HepG2 (cell line): ENCODE results near the gene SRP68. TPM values are rescaled to one million over a fixed set of nuclear protein-coding genes. Genes with fewer than 3 reads are reported as not detected.

Experiments
- CEBPB ChIP-seq: IDR thresholded peaks from 2 replicates; pipeline ENCODE4 v1.6.1; 2011; ENCODE audit warnings: low read depth, low read length, improper control_type of control experiment, borderline replicate concordance
- DNMT1 ChIP-seq: sonication (generic); formaldehyde crosslinking; IDR thresholded peaks from 2 replicates; pipeline ENCODE4 v1.5.1; 2020; ENCODE audit warnings: mild to moderate bottlenecking, missing genetic modification reagents
- KDM1A ChIP-seq: IDR thresholded peaks from 2 replicates; pipeline ENCODE4 v1.6.1; 2016; ENCODE audit warnings: missing compliant biosample characterization
- MIER3 ChIP-seq: IDR thresholded peaks from 2 replicates; pipeline ENCODE4 v1.6.1; 2016; ENCODE audit warnings: missing compliant biosample characterization, borderline replicate concordance
- NCOR1 ChIP-seq: fragments of 200-600 bp; sonication (generic); IDR thresholded peaks from 2 replicates; pipeline ENCODE4 v1.7.0; 2017; ENCODE audit warnings: antibody characterized with exemption, low read length, borderline replicate concordance
- NONO ChIP-seq, 2 experiments: fragments of 450-650 bp in 1 of 2; sonication (generic) in 1 of 2; formaldehyde crosslinking in 1 of 2; IDR thresholded peaks in 1 of 2; conservative IDR thresholded peaks in 1 of 2; 2 replicates each; pipeline versions ENCODE4 v1.6.1 to v1.8.0; 2017 to 2022; ENCODE audit warnings: mild to moderate bottlenecking in 1 of 2, missing genetic modification reagents in 1 of 2, moderate library complexity in 1 of 2
- SAFB2 ChIP-seq: sonication (generic); formaldehyde crosslinking; IDR thresholded peaks from 2 replicates; pipeline ENCODE4 v1.5.1; 2020; ENCODE audit warnings: missing genetic modification reagents, low read depth, mild to moderate bottlenecking, borderline replicate concordance
- TEAD2 ChIP-seq: sonication (generic); formaldehyde crosslinking; IDR thresholded peaks from 2 replicates; pipeline ENCODE4 v1.9.0; 2021; ENCODE audit warnings: missing genetic modification reagents
- ZBTB38 ChIP-seq: sonication (generic); formaldehyde crosslinking; IDR thresholded peaks from 2 replicates; pipeline ENCODE4 v1.5.1; 2020; ENCODE audit warnings: mild to moderate bottlenecking, missing genetic modification reagents
- ZNF737 ChIP-seq: sonication (generic); formaldehyde crosslinking; IDR thresholded peaks from 2 replicates; pipeline ENCODE4 v1.5.0; 2020; ENCODE audit warnings: missing genetic modification reagents, mild to moderate bottlenecking, borderline replicate concordance
- polyA plus RNA-seq, 8 experiments: library from polyadenylated mRNA; depleted of rRNA in 3 of 8; stranded (reverse) in 7 of 8; unstranded in 1 of 8; fragments of >200 nt; fragmentation: Illumina TruSeq in 4 of 8; extraction: Trizol in 4 of 8; gene quantifications; 2 replicates each; pipeline versions ENCODE4 v1.2.1 to v1.2.3, GENCODE V29; 2011 to 2016; ENCODE audit warnings: low read depth in 4 of 8, missing spikeins in 1 of 8, mixed read lengths in 1 of 8; ENCODE audit not compliant: insufficient read depth in 1 of 8
- total RNA-seq, 5 experiments: library from RNA; depleted of rRNA; stranded (reverse); fragments of >200 nt; fragmentation: Illumina TruSeq; extraction: Trizol; gene quantifications; 2 replicates each; pipeline ENCODE4 v1.2.3, GENCODE V29; 2016; ENCODE audit warnings: low read depth in 1 of 5
- TF ChIP-seq, protein P1 (sequence below): sonication (generic); formaldehyde crosslinking; IDR thresholded peaks from 2 replicates; pipeline ENCODE4 v1.5.1; 2020; ENCODE audit warnings: mild to moderate bottlenecking, missing genetic modification reagents, moderate library complexity
- TF ChIP-seq, protein P2 (sequence below): sonication (generic); formaldehyde crosslinking; IDR thresholded peaks from 2 replicates; pipeline ENCODE4 v1.5.1; 2020; ENCODE audit warnings: mild to moderate bottlenecking, missing genetic modification reagents, borderline replicate concordance
- TF ChIP-seq, protein P3 (sequence below): IDR thresholded peaks from 2 replicates; pipeline ENCODE4 v1.6.1; 2016; ENCODE audit warnings: missing compliant biosample characterization, missing genetic modification reagents, borderline replicate concordance
- TF ChIP-seq, protein P4 (sequence below): sonication (generic); formaldehyde crosslinking; IDR thresholded peaks from 2 replicates; pipeline ENCODE4 v1.8.1; 2023; ENCODE audit warnings: mild to moderate bottlenecking, missing genetic modification reagents
- TF ChIP-seq, protein P5 (sequence below): sonication (generic); formaldehyde crosslinking; IDR thresholded peaks from 2 replicates; pipeline ENCODE4 v1.4.0; 2020; ENCODE audit warnings: low read depth, mild to moderate bottlenecking, missing genetic modification reagents
- TF ChIP-seq, protein P6 (sequence below): IDR thresholded peaks from 2 replicates; pipeline ENCODE4 v1.6.1; 2016; ENCODE audit warnings: control low read depth

The SRP68 gene
- total and polyA plus RNA-seq, 2 of the 13 experiments (the other 11 are each of a cell fraction or from before 2014, with no cell fraction given), result 39.8 to 74.3 TPM

DNA sequence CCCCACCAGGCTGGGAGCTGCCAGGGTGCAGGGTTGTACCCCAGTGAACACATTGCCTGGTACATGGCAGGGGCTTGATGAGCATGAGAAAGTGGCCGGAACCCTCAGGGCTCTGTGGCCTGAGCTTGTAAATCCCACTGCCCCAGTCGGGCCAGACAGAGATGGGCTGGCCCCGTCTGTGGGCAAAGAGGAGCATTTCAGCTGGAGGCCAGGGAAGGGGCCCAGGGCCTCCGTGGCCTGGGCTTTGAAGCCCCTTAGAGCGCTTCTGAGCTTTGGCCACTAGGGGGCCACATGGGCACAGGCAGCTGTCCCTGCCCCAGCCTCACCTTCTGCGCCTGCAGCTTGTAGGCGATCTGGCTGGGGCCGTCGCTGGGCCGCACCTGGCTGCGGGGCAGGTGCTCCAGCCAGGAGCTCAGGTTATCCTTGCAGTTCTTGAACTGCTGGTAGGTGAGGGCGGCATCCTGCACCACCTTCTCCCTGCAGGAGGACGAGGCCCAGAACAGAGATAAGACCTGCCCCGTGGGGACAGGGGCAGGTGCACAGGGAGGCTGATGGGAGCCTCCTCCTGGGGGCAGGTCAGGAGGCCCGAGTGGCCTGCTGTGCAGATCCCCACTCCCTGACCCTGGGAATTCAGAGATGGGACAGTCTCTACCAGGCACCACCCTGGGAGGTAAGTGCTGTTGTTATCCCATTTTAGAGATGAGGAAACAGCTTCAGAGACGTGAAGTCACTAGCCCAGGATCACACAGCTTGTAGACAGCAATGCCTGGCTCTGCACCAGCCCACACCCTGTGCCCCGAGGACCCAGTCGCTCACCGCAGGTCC is 58.0 kb downstream of the SRP68 start (continued):
- TF ChIP-seq, protein P1, sequence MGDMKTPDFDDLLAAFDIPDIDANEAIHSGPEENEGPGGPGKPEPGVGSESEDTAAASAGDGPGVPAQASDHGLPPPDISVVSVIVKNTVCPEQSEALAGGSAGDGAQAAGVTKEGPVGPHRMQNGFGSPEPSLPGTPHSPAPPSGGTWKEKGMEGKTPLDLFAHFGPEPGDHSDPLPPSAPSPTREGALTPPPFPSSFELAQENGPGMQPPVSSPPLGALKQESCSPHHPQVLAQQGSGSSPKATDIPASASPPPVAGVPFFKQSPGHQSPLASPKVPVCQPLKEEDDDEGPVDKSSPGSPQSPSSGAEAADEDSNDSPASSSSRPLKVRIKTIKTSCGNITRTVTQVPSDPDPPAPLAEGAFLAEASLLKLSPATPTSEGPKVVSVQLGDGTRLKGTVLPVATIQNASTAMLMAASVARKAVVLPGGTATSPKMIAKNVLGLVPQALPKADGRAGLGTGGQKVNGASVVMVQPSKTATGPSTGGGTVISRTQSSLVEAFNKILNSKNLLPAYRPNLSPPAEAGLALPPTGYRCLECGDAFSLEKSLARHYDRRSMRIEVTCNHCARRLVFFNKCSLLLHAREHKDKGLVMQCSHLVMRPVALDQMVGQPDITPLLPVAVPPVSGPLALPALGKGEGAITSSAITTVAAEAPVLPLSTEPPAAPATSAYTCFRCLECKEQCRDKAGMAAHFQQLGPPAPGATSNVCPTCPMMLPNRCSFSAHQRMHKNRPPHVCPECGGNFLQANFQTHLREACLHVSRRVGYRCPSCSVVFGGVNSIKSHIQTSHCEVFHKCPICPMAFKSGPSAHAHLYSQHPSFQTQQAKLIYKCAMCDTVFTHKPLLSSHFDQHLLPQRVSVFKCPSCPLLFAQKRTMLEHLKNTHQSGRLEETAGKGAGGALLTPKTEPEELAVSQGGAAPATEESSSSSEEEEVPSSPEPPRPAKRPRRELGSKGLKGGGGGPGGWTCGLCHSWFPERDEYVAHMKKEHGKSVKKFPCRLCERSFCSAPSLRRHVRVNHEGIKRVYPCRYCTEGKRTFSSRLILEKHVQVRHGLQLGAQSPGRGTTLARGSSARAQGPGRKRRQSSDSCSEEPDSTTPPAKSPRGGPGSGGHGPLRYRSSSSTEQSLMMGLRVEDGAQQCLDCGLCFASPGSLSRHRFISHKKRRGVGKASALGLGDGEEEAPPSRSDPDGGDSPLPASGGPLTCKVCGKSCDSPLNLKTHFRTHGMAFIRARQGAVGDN (CRISPR knock-in tag), result peak; percentile 68
- TF ChIP-seq, protein P2, sequence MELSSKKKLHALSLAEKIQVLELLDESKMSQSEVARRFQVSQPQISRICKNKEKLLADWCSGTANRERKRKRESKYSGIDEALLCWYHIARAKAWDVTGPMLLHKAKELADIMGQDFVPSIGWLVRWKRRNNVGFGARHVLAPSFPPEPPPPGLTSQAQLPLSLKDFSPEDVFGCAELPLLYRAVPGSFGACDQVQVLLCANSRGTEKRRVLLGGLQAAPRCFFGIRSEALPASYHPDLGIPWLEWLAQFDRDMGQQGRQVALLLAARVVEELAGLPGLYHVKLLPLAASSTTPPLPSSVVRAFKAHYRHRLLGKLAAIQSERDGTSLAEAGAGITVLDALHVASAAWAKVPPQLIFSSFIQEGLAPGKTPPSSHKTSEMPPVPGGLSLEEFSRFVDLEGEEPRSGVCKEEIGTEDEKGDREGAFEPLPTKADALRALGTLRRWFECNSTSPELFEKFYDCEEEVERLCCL (CRISPR knock-in tag), result no peak
- TF ChIP-seq, protein P3, sequence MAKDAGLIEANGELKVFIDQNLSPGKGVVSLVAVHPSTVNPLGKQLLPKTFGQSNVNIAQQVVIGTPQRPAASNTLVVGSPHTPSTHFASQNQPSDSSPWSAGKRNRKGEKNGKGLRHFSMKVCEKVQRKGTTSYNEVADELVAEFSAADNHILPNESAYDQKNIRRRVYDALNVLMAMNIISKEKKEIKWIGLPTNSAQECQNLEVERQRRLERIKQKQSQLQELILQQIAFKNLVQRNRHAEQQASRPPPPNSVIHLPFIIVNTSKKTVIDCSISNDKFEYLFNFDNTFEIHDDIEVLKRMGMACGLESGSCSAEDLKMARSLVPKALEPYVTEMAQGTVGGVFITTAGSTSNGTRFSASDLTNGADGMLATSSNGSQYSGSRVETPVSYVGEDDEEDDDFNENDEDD (CRISPR knock-in tag), result no peak
- 0 out of 2 replicates have a peak, but pooled peaks have one; percentile 16 for TF ChIP-seq ZNF737 (CRISPR knock-in tag)
- TF ChIP-seq CEBPB, result no peak
- peak; percentile 16; the same call in 1 of the 2 replicates for TF ChIP-seq DNMT1 (CRISPR knock-in tag)
- peak; percentile 54; the same call in 1 of the 2 replicates for TF ChIP-seq MIER3 (CRISPR knock-in tag)
- TF ChIP-seq NONO (IDR thresholded peaks at IDR 0.05), result no peak
- TF ChIP-seq NONO (CRISPR knock-in tag; conservative IDR thresholded peaks at IDR 0.05), result peak; percentile 74; the same call in 1 of the 2 replicates
- no peak for TF ChIP-seq NCOR1
- no peak for TF ChIP-seq KDM1A (CRISPR knock-in tag)
- TF ChIP-seq, protein P4, sequence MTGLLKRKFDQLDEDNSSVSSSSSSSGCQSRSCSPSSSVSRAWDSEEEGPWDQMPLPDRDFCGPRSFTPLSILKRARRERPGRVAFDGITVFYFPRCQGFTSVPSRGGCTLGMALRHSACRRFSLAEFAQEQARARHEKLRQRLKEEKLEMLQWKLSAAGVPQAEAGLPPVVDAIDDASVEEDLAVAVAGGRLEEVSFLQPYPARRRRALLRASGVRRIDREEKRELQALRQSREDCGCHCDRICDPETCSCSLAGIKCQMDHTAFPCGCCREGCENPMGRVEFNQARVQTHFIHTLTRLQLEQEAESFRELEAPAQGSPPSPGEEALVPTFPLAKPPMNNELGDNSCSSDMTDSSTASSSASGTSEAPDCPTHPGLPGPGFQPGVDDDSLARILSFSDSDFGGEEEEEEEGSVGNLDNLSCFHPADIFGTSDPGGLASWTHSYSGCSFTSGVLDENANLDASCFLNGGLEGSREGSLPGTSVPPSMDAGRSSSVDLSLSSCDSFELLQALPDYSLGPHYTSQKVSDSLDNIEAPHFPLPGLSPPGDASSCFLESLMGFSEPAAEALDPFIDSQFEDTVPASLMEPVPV (CRISPR knock-in tag), result peak; percentile 42; the same call in 1 of the 2 replicates
- TF ChIP-seq SAFB2 (CRISPR knock-in tag), result 0 out of 2 replicates have a peak, but pooled peaks have one; percentile 33
- TF ChIP-seq, protein P5, sequence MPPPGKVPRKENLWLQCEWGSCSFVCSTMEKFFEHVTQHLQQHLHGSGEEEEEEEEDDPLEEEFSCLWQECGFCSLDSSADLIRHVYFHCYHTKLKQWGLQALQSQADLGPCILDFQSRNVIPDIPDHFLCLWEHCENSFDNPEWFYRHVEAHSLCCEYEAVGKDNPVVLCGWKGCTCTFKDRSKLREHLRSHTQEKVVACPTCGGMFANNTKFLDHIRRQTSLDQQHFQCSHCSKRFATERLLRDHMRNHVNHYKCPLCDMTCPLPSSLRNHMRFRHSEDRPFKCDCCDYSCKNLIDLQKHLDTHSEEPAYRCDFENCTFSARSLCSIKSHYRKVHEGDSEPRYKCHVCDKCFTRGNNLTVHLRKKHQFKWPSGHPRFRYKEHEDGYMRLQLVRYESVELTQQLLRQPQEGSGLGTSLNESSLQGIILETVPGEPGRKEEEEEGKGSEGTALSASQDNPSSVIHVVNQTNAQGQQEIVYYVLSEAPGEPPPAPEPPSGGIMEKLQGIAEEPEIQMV, result no peak
- TF ChIP-seq, protein P6, sequence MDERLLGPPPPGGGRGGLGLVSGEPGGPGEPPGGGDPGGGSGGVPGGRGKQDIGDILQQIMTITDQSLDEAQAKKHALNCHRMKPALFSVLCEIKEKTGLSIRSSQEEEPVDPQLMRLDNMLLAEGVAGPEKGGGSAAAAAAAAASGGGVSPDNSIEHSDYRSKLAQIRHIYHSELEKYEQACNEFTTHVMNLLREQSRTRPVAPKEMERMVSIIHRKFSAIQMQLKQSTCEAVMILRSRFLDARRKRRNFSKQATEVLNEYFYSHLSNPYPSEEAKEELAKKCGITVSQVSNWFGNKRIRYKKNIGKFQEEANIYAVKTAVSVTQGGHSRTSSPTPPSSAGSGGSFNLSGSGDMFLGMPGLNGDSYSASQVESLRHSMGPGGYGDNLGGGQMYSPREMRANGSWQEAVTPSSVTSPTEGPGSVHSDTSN (CRISPR knock-in tag), result no peak
- TF ChIP-seq TEAD2 (CRISPR knock-in tag), result no peak
- TF ChIP-seq ZBTB38 (CRISPR knock-in tag), result peak; percentile 82
